HAP-1 (cell line): ENCODE measurements around the gene COPS6.
A peak's percentile ranks its signal among the peaks of the same experiment; 100 is the strongest.

Experiments used
- DNase-seq, 2 experiments: peaks; one replicate each; pipeline ENCODE4 v3.0.0-alpha.2; 2016 to 2020; ENCODE audit warnings: low spot score in 2 of 2
- H3K27me3 ChIP-seq: fragments of 250-450 bp; sonication (Bioruptor Pico); 2 replicates; pipeline ENCODE4 v1.5.1; 2020; ENCODE audit warnings: low read depth, mild to moderate bottlenecking, moderate library complexity
- H3K36me3 ChIP-seq: fragments of 250-450 bp; sonication (Bioruptor Pico); replicated peaks from 2 replicates; pipeline ENCODE4 v1.5.1; 2020; ENCODE audit warnings: mild to moderate bottlenecking
- H3K4me1 ChIP-seq: fragments of 250-450 bp; sonication (Bioruptor Pico); 2 replicates; pipeline ENCODE4 v1.5.1; 2020; ENCODE audit warnings: mild to moderate bottlenecking
- H3K4me3 ChIP-seq: fragments of 250-450 bp; sonication (Bioruptor Pico); 2 replicates; pipeline ENCODE4 v1.5.1; 2020; ENCODE audit warnings: mild to moderate bottlenecking, moderate library complexity
- H3K9me3 ChIP-seq: fragments of 250-450 bp; sonication (Bioruptor Pico); 2 replicates; pipeline ENCODE4 v1.5.1; 2020; ENCODE audit warnings: mild to moderate bottlenecking, moderate library complexity
- in situ Hi-C: fragments of 300-500 bp; cut with MboI; formaldehyde crosslinking; loops from 3 replicates; pipeline ENCODE4 v1.14.3; 2020; ENCODE audit warnings: low sequenced_read_pairs, inconsistent platforms, mixed read lengths

COPS6 gene

GRCh38 chr7:100132126-100132525, 43.4 kb downstream of the COPS6 start:
- peaks cover 16% of the 10 kb centered on the region for H3K4me1 ChIP-seq
- H3K9me3 ChIP-seq, result no peaks in the 10 kb centered on the region
- no peaks in the 10 kb centered on the region for H3K27me3 ChIP-seq
- no peak overlapping the region for H3K4me3 ChIP-seq
- DNase-seq, result no peak
- in situ Hi-C loops, result loop anchor here (5.0 to 10.0 kb wide), 2 partner anchors 85 to 213 kb away; partner anchors contain the start of gene PVRIG
- no peaks in the 10 kb centered on the region for H3K36me3 ChIP-seq

GRCh38 chr7:100132697-100133151, 44.0 kb downstream of the COPS6 start:
- no peaks in the 10 kb centered on the region for H3K36me3 ChIP-seq
- no peaks in the 10 kb centered on the region for H3K27me3 ChIP-seq
- H3K9me3 ChIP-seq, result no peaks in the 10 kb centered on the region
- H3K4me1 ChIP-seq, result peaks cover 16% of the 10 kb centered on the region
- peak; percentile 73 to 82 for DNase-seq
- H3K4me3 ChIP-seq, result no peak overlapping the region
- in situ Hi-C loops, result loop anchor here (5.0 to 10.0 kb wide), 2 partner anchors 85 to 212 kb away; partner anchors contain the start of gene PVRIG

- Histone ChIP-seq H3K9me3 (no peaks in the 10 kb centered on the region), H3K36me3 (no peaks in the 10 kb centered on the region), H3K27me3 (no peaks in the 10 kb centered on the region), H3K4me3 (no peak overlapping the region), H3K4me1 (no peaks in the 10 kb centered on the region)
- in situ Hi-C loops, result loop anchor here (10.0 kb wide), 1 partner anchor 207 kb away; no protein-coding TSS in a partner anchor
- DNase-seq, result no peak
These were observed 49.3 kb downstream of the COPS6 start for GRCh38 chr7:100137851-100138760.

- H3K27me3 ChIP-seq, result no peaks in the 10 kb centered on the region
- no peak for DNase-seq
- H3K36me3 ChIP-seq, result no peaks in the 10 kb centered on the region
- in situ Hi-C loops, result no loop called here
- H3K4me3 ChIP-seq, result no peak overlapping the region
- H3K4me1 ChIP-seq, result no peaks in the 10 kb centered on the region
- no peaks in the 10 kb centered on the region for H3K9me3 ChIP-seq
These were observed 52.8 kb downstream of the COPS6 start for GRCh38 chr7:100141555-100141949.
